SK-N-SH (cell line): ENCODE measurements around the gene FBXO3. TPM values are rescaled to one million over a fixed set of nuclear protein-coding genes. Genes with fewer than 3 reads are reported as not detected.
"Not testable (repeated sequence)": the region's sequence is repeated elsewhere in the genome, so short reads cannot be mapped to it uniquely, and the experiment has no call there.

Source experiments
- CTCF ChIA-PET: fragments of 300-600, 350-600 bp; formaldehyde crosslinking; extraction: SDS; loops from one replicate; lab custom pipeline; 2021; lab: Yijun Ruan, JAX
- POLR2A ChIA-PET: fragments of 350-600 bp; sonication (Branson Sonifier 250); formaldehyde crosslinking; extraction: SDS; loops from one replicate; lab custom pipeline; 2020; ENCODE audit warnings: antibody characterized with exemption, inconsistent platforms; lab: Yijun Ruan, JAX
- DNase-seq: peaks from one replicate; pipeline ENCODE4 v3.0.0; 2012
- H2AFZ ChIP-seq: fragments of 200-600 bp; sonication (generic); 2 replicates; pipeline ENCODE4 v1.8.1; 2016; ENCODE audit warnings: antibody characterized with exemption, mild to moderate bottlenecking, low read depth
- H3F3A ChIP-seq: fragments of 200-600 bp; sonication (generic); replicated peaks from 2 replicates; pipeline ENCODE3; 2016; ENCODE audit warnings: antibody characterized with exemption, mild to moderate bottlenecking; ENCODE audit not compliant: insufficient read depth
- H3K27ac ChIP-seq, 2 experiments: fragments of 200-500 bp in 1 of 2; fragments of 200-600 bp in 1 of 2; sonication (Bioruptor generic) in 1 of 2; sonication (generic), shearing (Covaris generic) in 1 of 2; 2 replicates each; pipeline versions ENCODE4 v1.5.1 to v1.6.1; 2014 to 2016; ENCODE audit warnings: low read depth in 2 of 2, inconsistent platforms in 1 of 2, low read length in 1 of 2, mild to moderate bottlenecking in 1 of 2, mixed read lengths in 1 of 2
- H3K27me3 ChIP-seq: fragments of 200-600 bp; sonication (generic), shearing (Covaris generic); 2 replicates; pipeline ENCODE4 v1.6.1; 2016; ENCODE audit warnings: mixed run types; ENCODE audit not compliant: insufficient read depth
- H3K36me3 ChIP-seq, 2 experiments: fragments of 200-500 bp in 1 of 2; fragments of 200-600 bp in 1 of 2; sonication (Bioruptor generic) in 1 of 2; sonication (generic) in 1 of 2; replicated peaks in 1 of 2; 2 replicates each; pipeline versions ENCODE3 to v1.5.1; 2014 to 2016; ENCODE audit warnings: low read length in 1 of 2, mild to moderate bottlenecking in 1 of 2; ENCODE audit not compliant: insufficient read depth in 2 of 2, control insufficient read depth in 1 of 2
- H3K4me1 ChIP-seq, 2 experiments: fragments of 200-500 bp in 1 of 2; fragments of 200-600 bp in 1 of 2; sonication (Bioruptor generic) in 1 of 2; sonication (generic), shearing (Covaris generic) in 1 of 2; 2 replicates each; pipeline versions ENCODE4 v1.5.1 to v1.6.1; 2014 to 2016; ENCODE audit warnings: low read depth in 1 of 2, low read length in 1 of 2, mixed run types in 1 of 2; ENCODE audit not compliant: insufficient read depth in 2 of 2, control insufficient read depth in 1 of 2
- H3K4me2 ChIP-seq: fragments of 200-600 bp; sonication (generic), shearing (Covaris generic); 2 replicates; pipeline ENCODE4 v1.6.1; 2017; ENCODE audit warnings: mixed run types
- H3K4me3 ChIP-seq, 2 experiments: fragments of 200-500 bp in 1 of 2; fragments of 200-600 bp in 1 of 2; sonication (Bioruptor generic) in 1 of 2; sonication (generic), shearing (Covaris generic) in 1 of 2; 2 replicates each; pipeline versions ENCODE4 v1.5.1 to v1.8.1; 2014 to 2016; ENCODE audit warnings: low read depth in 2 of 2, inconsistent platforms in 1 of 2, low read length in 1 of 2, mild to moderate bottlenecking in 1 of 2, mixed read lengths in 1 of 2, moderate library complexity in 1 of 2
- H3K79me2 ChIP-seq: fragments of 200-600 bp; sonication (generic); 2 replicates; pipeline ENCODE4 v1.8.1; 2017; ENCODE audit warnings: mild to moderate bottlenecking; ENCODE audit not compliant: insufficient read depth
- H3K9ac ChIP-seq: fragments of 200-600 bp; sonication (generic); 2 replicates; pipeline ENCODE4 v1.6.1; 2017; ENCODE audit warnings: mixed run types
- H3K9me2 ChIP-seq: fragments of 200-600 bp; sonication (generic); 2 replicates; pipeline ENCODE4 v1.6.1; 2017; ENCODE audit warnings: mixed run types
- H3K9me3 ChIP-seq: fragments of 200-600 bp; sonication (generic); 2 replicates; pipeline ENCODE4 v1.6.1; 2017; ENCODE audit warnings: mixed run types, mild to moderate bottlenecking, moderate library complexity
- H4K20me1 ChIP-seq: fragments of 200-600 bp; sonication (generic); 2 replicates; pipeline ENCODE4 v1.6.1; 2017; ENCODE audit warnings: mild to moderate bottlenecking, mixed run types; ENCODE audit not compliant: insufficient read depth
- ELF1 ChIP-seq: IDR thresholded peaks from 2 replicates; pipeline ENCODE4 v1.4.0; 2012
- EP300 ChIP-seq, 2 experiments: IDR thresholded peaks; 2 replicates each; pipeline versions ENCODE4 v1.4.0 to v1.6.1; 2012; ENCODE audit warnings: borderline replicate concordance in 1 of 2, low read depth in 1 of 2, low read length in 1 of 2
- FOSL2 ChIP-seq: IDR thresholded peaks from 2 replicates; pipeline ENCODE4 v1.4.0; 2012; ENCODE audit warnings: low read depth, mild to moderate bottlenecking, moderate library complexity, borderline replicate concordance
- FOXJ3 ChIP-seq: sonication (generic); formaldehyde crosslinking; IDR thresholded peaks from 2 replicates; pipeline ENCODE4 v1.5.1; 2020; ENCODE audit warnings: mild to moderate bottlenecking, missing genetic modification reagents
- GABPA ChIP-seq: IDR thresholded peaks from 2 replicates; pipeline ENCODE4 v1.4.0; 2012; ENCODE audit warnings: low read depth, mild to moderate bottlenecking
- MXI1 ChIP-seq: IDR thresholded peaks from 2 replicates; pipeline ENCODE4 v1.6.1; 2012; ENCODE audit warnings: mild to moderate bottlenecking, low read depth, low read length, improper control_type of control experiment
- NRF1 ChIP-seq: IDR thresholded peaks from 2 replicates; pipeline ENCODE4 v1.6.1; 2012; ENCODE audit warnings: low read depth, mild to moderate bottlenecking, low read length
- RAD21 ChIP-seq: IDR thresholded peaks from 2 replicates; pipeline ENCODE4 v1.6.1; 2012; ENCODE audit warnings: mild to moderate bottlenecking, low read length
- RCOR1 ChIP-seq: fragments of 150-350 bp; IDR thresholded peaks from 2 replicates; pipeline ENCODE4 v1.6.1; 2017; ENCODE audit warnings: antibody characterized with exemption, low read length
- SIN3A ChIP-seq: IDR thresholded peaks from 2 replicates; pipeline ENCODE4 v1.6.1; 2012; ENCODE audit warnings: low read depth, mild to moderate bottlenecking, low read length, moderate library complexity, borderline replicate concordance
- SMC3 ChIP-seq: IDR thresholded peaks from 2 replicates; pipeline ENCODE4 v1.6.1; 2012; ENCODE audit warnings: low read depth, low read length, improper control_type of control experiment
- YY1 ChIP-seq: IDR thresholded peaks from 2 replicates; pipeline ENCODE4 v1.4.0; 2012; ENCODE audit warnings: low read depth, mild to moderate bottlenecking
- WGBS: methylation state at CpG from one replicate; pipeline ENCODE4 v1.1.6; 2017; ENCODE audit warnings: low lambda C conversion rate; 5-methylcytosine and 5-hydroxymethylcytosine counted together
- polyA plus RNA-seq, 3 experiments: library from polyadenylated mRNA; depleted of rRNA; stranded (reverse); fragments of >200 nt; gene quantifications; 2 replicates each; pipeline ENCODE4 v1.2.3, GENCODE V29; 2012
- TF ChIP-seq, protein P1 (sequence below): fragments of 200-600 bp; sonication (generic); IDR thresholded peaks from 2 replicates; pipeline ENCODE4 v1.6.1; 2017; ENCODE audit warnings: antibody characterized with exemption, mild to moderate bottlenecking, moderate library complexity
- TF ChIP-seq, protein P2 (sequence below): IDR thresholded peaks from 2 replicates; pipeline ENCODE4 v1.4.0; 2012; ENCODE audit warnings: low read depth

The FBXO3 gene
- polyA plus RNA-seq, 1 of the 3 experiments (the other 2 are of a cell fraction): 17.9 TPM

DNA sequence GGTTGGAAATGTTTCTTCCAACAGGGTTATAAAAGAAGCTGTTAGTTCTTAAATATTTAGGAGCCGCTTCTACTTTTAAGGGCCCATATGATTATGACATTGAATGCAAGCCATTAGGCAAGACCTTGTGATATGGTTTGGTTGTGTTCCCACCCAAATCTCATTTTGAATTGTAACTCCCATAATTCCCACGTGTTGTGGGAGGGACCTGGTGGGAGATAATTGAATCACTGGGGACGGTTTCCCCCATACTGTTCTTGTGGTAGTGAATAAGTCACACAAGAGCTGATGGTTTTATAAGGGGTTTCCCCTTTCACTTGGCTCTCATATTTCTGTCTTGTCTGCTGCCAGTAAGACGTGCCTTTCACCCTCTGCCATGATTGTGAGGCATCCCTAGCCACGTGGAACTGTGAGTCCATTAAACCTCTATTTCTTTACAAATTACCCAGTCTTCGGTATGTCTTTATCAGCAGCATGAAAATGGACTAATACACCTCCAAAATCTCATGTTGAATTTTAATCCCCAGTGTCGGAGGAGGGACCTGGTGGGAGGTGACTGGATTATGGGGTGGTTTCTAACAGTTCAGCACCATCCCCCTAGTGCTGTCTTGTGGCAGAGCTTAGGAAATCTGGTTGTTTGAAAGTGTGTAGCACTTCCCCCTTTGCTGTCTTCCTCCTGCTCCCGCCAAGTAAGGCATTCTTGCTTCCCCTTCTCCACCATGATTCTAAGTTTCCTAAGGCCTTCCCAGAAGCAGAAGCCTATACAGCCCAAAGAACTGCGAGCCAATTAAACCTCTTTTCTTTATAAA is 42.4 kb downstream of the FBXO3 start:
- peaks cover 21% of the 10 kb centered on the region for H3F3A ChIP-seq
- ChIA-PET CTCF (interaction anchor here (1.7 kb wide), 1 partner anchor 11 kb away, joined by 5 read pairs; no protein-coding TSS in a partner anchor), POLR2A (no interaction called here)
- H3K4me2 ChIP-seq: peak overlapping the region; percentile 92
- H3K36me3 ChIP-seq: peaks cover 4 to 45% of the 10 kb centered on the region in 2 experiments
- 73% methylated on average over 9 of the region's 9 CpGs for WGBS
- H3K27me3 ChIP-seq: no peaks in the 10 kb centered on the region
- DNase-seq: no peak
- H3K9me2 ChIP-seq: no peaks in the 10 kb centered on the region
- H4K20me1 ChIP-seq: peaks cover 77% of the 10 kb centered on the region
- TF ChIP-seq FOXJ3: no peak
- TF ChIP-seq, protein P1, sequence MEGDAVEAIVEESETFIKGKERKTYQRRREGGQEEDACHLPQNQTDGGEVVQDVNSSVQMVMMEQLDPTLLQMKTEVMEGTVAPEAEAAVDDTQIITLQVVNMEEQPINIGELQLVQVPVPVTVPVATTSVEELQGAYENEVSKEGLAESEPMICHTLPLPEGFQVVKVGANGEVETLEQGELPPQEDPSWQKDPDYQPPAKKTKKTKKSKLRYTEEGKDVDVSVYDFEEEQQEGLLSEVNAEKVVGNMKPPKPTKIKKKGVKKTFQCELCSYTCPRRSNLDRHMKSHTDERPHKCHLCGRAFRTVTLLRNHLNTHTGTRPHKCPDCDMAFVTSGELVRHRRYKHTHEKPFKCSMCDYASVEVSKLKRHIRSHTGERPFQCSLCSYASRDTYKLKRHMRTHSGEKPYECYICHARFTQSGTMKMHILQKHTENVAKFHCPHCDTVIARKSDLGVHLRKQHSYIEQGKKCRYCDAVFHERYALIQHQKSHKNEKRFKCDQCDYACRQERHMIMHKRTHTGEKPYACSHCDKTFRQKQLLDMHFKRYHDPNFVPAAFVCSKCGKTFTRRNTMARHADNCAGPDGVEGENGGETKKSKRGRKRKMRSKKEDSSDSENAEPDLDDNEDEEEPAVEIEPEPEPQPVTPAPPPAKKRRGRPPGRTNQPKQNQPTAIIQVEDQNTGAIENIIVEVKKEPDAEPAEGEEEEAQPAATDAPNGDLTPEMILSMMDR: no peak
- TF ChIP-seq ELF1: no peak
- no peak overlapping the region for H2AFZ ChIP-seq
- peak overlapping the region in 1 of 2 experiments; percentile 17; a peak in 1 of 4 replicates for H3K27ac ChIP-seq
- H3K79me2 ChIP-seq: peaks cover 93% of the 10 kb centered on the region
- H3K9ac ChIP-seq: peak overlapping the region; percentile 3; the same call in 1 of the 2 replicates
- H3K4me3 ChIP-seq: no peak overlapping the region
- peaks cover 17 to 29% of the 10 kb centered on the region in 2 experiments; a peak in 3 of 4 replicates for H3K4me1 ChIP-seq
- no peaks in the 10 kb centered on the region for H3K9me3 ChIP-seq

DNA sequence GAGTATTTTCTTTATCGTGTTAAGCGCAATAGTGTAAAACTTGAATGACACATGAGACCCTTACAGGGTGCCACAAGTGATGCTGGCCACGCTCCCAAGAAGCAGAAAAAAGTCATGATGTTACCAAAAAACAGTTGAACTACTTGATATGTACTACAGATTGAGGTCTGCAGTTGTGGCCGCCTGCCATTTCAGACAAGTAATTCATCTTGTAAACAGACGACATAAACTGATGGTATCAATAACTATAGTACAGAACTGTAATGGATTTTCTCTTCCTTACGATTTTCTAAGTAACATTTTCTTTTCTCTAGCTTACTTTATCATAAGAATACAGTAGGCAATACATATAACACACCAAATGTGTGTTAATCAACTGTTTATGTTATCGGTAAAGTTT is 43.6 kb downstream of the FBXO3 start:
- POLR2A ChIA-PET: no interaction called here
- H3K9me3 ChIP-seq: no peaks in the 10 kb centered on the region
- H3K4me1 ChIP-seq: peaks cover 13 to 27% of the 10 kb centered on the region in 2 experiments; a peak in 3 of 4 replicates
- peaks cover 4 to 45% of the 10 kb centered on the region in 2 experiments for H3K36me3 ChIP-seq
- H3K27me3 ChIP-seq: no peaks in the 10 kb centered on the region
- peaks cover 89% of the 10 kb centered on the region for H4K20me1 ChIP-seq
- WGBS: 74% methylated on average over 7 of the region's 7 CpGs
- CTCF ChIA-PET: interaction anchor here (1.7 kb wide), 1 partner anchor 12 kb away, joined by 5 read pairs; no protein-coding TSS in a partner anchor
- H3K4me3 ChIP-seq: no peak overlapping the region; a peak in 1 of 4 replicates
- H3K4me2 ChIP-seq: peak overlapping the region; percentile 92
- H3K79me2 ChIP-seq: peaks cover 100% of the 10 kb centered on the region
- no peak overlapping the region for H2AFZ ChIP-seq
- DNase-seq: no peak
- TF ChIP-seq RCOR1 (no peak), NRF1 (no peak), RAD21 (no peak), MXI1 (no peak), SIN3A (no peak), EP300 (IDR thresholded peaks at IDR 0.05; ENCODE audit: borderline replicate concordance in 1 of 2, low read depth in 1 of 2, low read length in 1 of 2) (no peak), SMC3 (no peak), YY1 (no peak), FOSL2 (no peak), ELF1 (no peak), GABPA (no peak)
- TF ChIP-seq, protein P2, sequence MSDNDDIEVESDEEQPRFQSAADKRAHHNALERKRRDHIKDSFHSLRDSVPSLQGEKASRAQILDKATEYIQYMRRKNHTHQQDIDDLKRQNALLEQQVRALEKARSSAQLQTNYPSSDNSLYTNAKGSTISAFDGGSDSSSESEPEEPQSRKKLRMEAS: no peak
- H3K9me2 ChIP-seq: no peaks in the 10 kb centered on the region
- H3K27ac ChIP-seq: peak overlapping the region; percentile 29 to 30; a peak in 2 of 4 replicates
- H3F3A ChIP-seq: peaks cover 21% of the 10 kb centered on the region
- no peak overlapping the region for H3K9ac ChIP-seq

DNA sequence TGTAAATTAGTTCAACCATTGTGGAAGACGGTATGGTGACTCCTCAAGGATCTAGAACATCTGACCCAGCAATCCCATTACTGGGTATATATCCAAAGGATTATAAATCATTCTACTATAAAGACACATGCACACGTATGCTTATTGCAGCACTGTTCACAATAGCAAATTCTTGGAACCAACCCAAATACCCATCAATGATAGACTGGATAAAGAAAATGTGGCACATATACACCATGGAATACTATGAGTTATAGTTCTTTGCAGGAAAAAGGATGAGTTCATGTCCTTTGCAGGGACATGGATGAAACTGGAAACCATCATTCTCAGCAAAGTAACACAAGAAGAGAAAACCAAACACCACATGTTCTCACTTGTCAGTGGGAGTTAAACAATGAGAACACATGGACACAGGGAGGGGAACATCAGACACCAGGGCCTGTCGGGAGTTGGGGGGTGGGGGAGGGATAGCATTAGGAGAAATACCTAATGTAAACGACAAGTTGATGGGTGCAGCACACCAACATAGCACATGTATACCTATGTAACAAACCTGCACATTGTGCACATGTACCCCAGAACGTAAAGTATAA is 45.2 kb downstream of the FBXO3 start:
- H3K4me2 ChIP-seq, DNase-seq, H2AFZ ChIP-seq, H3K9ac ChIP-seq, POLR2A ChIA-PET, H3K27ac ChIP-seq, H3K4me3 ChIP-seq, H3K9me3 ChIP-seq, H3K9me2 ChIP-seq, H3K27me3 ChIP-seq, CTCF ChIA-PET: not testable (repeated sequence)
- Histone ChIP-seq H4K20me1 (peaks cover 89% of the 10 kb centered on the region), H3K4me1 (peaks cover 3 to 41% of the 10 kb centered on the region in 2 experiments), H3K36me3 (peaks cover 4 to 51% of the 10 kb centered on the region in 2 experiments), H3F3A (peaks cover 37% of the 10 kb centered on the region), H3K79me2 (peaks cover 100% of the 10 kb centered on the region)
- 97% methylated on average over 5 of the region's 5 CpGs for WGBS

DNA sequence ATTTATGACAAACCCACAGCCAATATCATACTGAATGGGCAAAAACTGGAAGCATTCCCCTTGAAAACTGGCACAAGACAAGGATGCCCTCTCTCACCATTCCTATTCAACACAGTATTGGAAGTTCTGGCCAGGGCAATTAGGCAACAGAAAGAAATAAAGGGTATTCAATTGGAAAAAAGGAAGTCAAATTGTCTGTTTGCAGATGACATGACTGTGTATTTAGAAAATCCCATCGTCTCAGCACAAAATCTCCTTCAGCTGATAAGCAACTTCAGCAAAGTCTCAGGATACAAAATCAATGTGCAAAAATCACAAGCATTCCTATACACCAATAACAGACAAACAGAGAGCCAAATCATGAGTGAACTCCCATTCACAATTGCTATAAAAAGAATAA is 46.8 kb downstream of the FBXO3 start:
- H3K9me3 ChIP-seq, DNase-seq, H3K4me3 ChIP-seq, H2AFZ ChIP-seq, H3K9ac ChIP-seq, H3K9me2 ChIP-seq, POLR2A ChIA-PET, H3K4me2 ChIP-seq, H3K27ac ChIP-seq, H3K27me3 ChIP-seq: not testable (repeated sequence)
- peaks cover 49% of the 10 kb centered on the region for H3F3A ChIP-seq
- WGBS: 96% methylated on average over 1 of the region's 1 CpG
- peaks cover 3 to 52% of the 10 kb centered on the region in 2 experiments for H3K4me1 ChIP-seq
- H3K36me3 ChIP-seq: peaks cover 0 to 43% of the 10 kb centered on the region in 2 experiments
- peaks cover 100% of the 10 kb centered on the region for H3K79me2 ChIP-seq
- peaks cover 89% of the 10 kb centered on the region for H4K20me1 ChIP-seq
- CTCF ChIA-PET: interaction anchor here (1.0 kb wide), 1 partner anchor 15 kb away, joined by 3 read pairs; no protein-coding TSS in a partner anchor
